Mucosa of descending colon (tissue), 3 donors: ENCODE data around the gene UIMC1. TPM values are rescaled to one million over a fixed set of nuclear protein-coding genes. Genes with fewer than 3 reads are reported as not detected.

Experiments
- ATAC-seq: fragments of 200-7000 bp; cut with Tn5 transposase; one replicate; pipeline ENCODE4 v1.9.1; 2020; ENCODE audit warnings: mild to moderate bottlenecking, moderate library complexity
- DNase-seq, 3 donors: peaks; one replicate each; pipeline ENCODE4 v3.0.0-alpha.2; 2020
- H3K36me3 ChIP-seq: fragments of 200-600 bp; one replicate; pipeline ENCODE4 v1.8.0; 2021; ENCODE audit warnings: low read depth, mild to moderate bottlenecking
- H3K4me1 ChIP-seq: fragments of 200-600 bp; one replicate; pipeline ENCODE4 v1.8.0; 2021; ENCODE audit warnings: low read depth, mild to moderate bottlenecking
- H3K4me3 ChIP-seq: fragments of 200-600 bp; one replicate; pipeline ENCODE4 v1.8.0; 2021; ENCODE audit warnings: mild to moderate bottlenecking
- H3K9me3 ChIP-seq: fragments of 200-600 bp; one replicate; pipeline ENCODE4 v1.8.0; 2021; ENCODE audit warnings: mild to moderate bottlenecking
- CTCF ChIP-seq: fragments of 200-600 bp; IDR thresholded peaks from one replicate; pipeline ENCODE4 v1.8.0; 2022; ENCODE audit warnings: antibody characterized with exemption, mild to moderate bottlenecking
- intact Hi-C, 2 donors: fragments of 100-400 bp; cut with DNase I in 1 of 2; cut with micrococcal nuclease in 1 of 2; formaldehyde crosslinking; loops; one replicate each; pipeline versions ENCODE4 v1.11.0 to v1.11.1; 2022; cut with DNase I, micrococcal nuclease
- total RNA-seq, 3 donors: library from RNA; stranded (reverse); fragmentation: NEBNext Ultra II Directional in 2 of 3; extraction: Animal tissue kit (Norgen Biotek cat#: 25700) in 2 of 3; gene quantifications; one replicate each; pipeline versions ENCODE4 v1.2.1 to v1.2.4, GENCODE V29; 2021 to 2023
- donor health status: DM: no; HTN: no; CAD: no; lungs with moderate emphysema.
- donor health status: DM: no; HTN: no; CAD: no.
- donor health status: DM: no; HTN: yes; CAD: no.

UIMC1 gene
- total RNA-seq, 3 donors from 2014 or later = 30.7 to 57.8 (median 33.3) TPM

GRCh38 chr5:176908675-176909368, 97.8 kb downstream of the UIMC1 start:
- no peak for DNase-seq
- peaks cover 15% of the 10 kb centered on the region for H3K36me3 ChIP-seq
- no peak overlapping the region for H3K4me3 ChIP-seq
- no peaks in the 10 kb centered on the region for H3K9me3 ChIP-seq
- no peaks in the 10 kb centered on the region for H3K4me1 ChIP-seq
- intact Hi-C loops = no loop called here
- no peak for ATAC-seq
- no peak for TF ChIP-seq CTCF

GRCh38 chr5:176906796-176907195, 99.8 kb downstream of the UIMC1 start:
- H3K4me1 ChIP-seq = no peaks in the 10 kb centered on the region
- no peak overlapping the region for H3K4me3 ChIP-seq
- ATAC-seq (no peak), DNase-seq (no peak)
- TF ChIP-seq CTCF = no peak
- no peaks in the 10 kb centered on the region for H3K9me3 ChIP-seq
- peaks cover 15% of the 10 kb centered on the region for H3K36me3 ChIP-seq
- intact Hi-C loops = no loop called here

- peaks cover 15% of the 10 kb centered on the region for H3K36me3 ChIP-seq
Measured at GRCh38 chr5:176906126-176906525, 100.5 kb downstream of the UIMC1 start.

GRCh38 chr5:176904276-176904675, 102.3 kb downstream of the UIMC1 start:
- Histone ChIP-seq H3K9me3 (no peaks in the 10 kb centered on the region), H3K4me1 (no peaks in the 10 kb centered on the region), H3K36me3 (peaks cover 15% of the 10 kb centered on the region), H3K4me3 (no peak overlapping the region)
- ATAC-seq (no peak), DNase-seq (no peak)
- intact Hi-C loops = no loop called here
- TF ChIP-seq CTCF = no peak

More at GRCh38 chr5:176906126-176906525, 100.5 kb downstream of the UIMC1 start:
- ATAC-seq = no peak
- intact Hi-C loops = no loop called here
- H3K4me3 ChIP-seq = no peak overlapping the region
- TF ChIP-seq CTCF = no peak
- no peak for DNase-seq
- H3K9me3 ChIP-seq = no peaks in the 10 kb centered on the region
- H3K4me1 ChIP-seq = no peaks in the 10 kb centered on the region

- TF ChIP-seq CTCF = no peak
- Histone ChIP-seq H3K4me3 (no peak overlapping the region), H3K4me1 (no peaks in the 10 kb centered on the region), H3K36me3 (peaks cover 15% of the 10 kb centered on the region), H3K9me3 (no peaks in the 10 kb centered on the region)
- ATAC-seq (no peak), DNase-seq (no peak)
- intact Hi-C loops = no loop called here
Measured at GRCh38 chr5:176902911-176903664, 103.5 kb downstream of the UIMC1 start.
